Stimulated activated naive CD4-positive, alpha-beta T cell (primary cell): Measurements from ENCODE around the gene NR2F6.

ENCODE experiments used
- DNase-seq, 6 experiments: peaks; one replicate each; lab custom pipeline; 2025; lab: John Stamatoyannopoulos, UW

The NR2F6 gene

DNA sequence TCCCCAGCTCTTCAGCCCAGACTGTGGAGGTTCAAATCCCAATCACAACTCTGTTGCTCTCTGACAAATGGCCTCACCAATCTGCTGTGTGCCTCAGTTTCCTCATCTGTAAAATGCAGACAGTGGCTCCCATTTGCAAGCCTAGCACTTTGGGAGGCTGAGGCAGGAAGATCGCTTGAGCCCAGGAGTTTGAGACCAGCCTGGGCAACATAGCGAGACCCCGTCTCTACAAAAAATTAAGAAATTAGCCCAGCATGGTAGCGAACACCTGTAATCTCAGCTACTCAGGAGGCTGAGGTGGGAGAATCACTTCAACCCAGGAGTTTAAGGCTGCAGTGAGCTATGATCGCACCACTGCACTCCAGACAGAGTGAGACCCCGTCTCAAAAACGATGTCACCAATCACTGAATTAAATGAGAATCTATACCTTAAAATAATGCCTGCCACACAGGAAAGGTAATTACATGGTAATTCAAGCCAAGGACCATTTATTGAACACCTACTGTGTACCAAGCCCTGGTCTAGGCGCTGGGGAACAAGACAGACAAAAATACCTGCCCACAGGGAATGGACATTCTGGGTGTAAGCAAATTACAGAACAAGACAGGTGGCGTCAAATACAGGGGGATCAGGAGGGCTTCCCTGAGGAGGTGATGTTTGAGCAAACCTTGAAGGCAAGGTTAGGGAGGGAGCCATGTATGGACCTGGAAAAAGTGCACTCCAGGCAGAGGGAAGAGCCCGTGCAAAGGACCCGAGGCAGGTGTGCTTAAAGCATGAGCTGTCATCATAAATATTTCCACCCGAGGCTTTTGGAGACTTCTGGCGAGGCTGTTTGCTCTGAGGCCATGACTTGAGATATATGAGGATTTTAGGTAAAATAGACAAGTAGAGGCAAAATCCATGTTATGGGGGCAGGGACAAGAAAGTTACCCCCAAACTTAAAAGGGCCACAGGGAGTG lies 7.7 kb downstream of the NR2F6 start:
- DNase-seq = no peak

DNA sequence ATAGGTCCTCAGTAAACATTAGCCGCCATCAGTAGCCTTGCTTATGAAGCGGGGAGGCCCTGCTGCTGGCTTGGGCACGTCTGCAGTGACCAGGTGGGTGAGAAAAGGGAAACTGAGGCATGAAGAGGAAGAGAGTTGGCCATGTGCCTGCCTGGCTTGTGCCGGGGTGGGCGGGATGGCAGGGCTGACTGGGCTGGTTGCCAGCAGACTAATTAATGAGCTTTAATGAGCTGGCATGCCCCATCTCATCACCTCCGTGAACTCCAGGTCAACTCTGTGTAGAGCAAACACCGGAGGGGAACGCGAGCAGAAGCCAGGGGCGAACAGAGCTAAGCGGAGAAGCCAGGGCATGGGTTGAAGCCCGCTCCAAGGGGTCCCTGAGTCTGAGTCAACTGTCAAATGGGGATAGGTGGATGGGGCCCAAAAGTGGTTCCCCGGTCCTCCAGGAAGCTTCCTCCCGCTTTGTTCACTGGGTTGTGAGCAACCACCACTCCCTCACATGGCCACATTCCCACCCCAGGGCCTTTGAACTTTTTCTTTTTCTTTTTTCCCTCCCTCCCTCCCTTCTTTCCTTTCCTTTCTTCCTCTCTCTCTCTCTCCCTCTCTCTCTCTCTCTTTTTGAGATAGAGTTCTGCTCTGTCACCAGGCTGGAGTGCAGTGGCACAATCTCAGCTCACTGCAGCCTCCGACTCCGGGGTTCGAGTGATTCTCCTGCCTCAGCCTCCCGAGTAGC lies 8.7 kb downstream of the NR2F6 start:
- DNase-seq = no peak

DNA sequence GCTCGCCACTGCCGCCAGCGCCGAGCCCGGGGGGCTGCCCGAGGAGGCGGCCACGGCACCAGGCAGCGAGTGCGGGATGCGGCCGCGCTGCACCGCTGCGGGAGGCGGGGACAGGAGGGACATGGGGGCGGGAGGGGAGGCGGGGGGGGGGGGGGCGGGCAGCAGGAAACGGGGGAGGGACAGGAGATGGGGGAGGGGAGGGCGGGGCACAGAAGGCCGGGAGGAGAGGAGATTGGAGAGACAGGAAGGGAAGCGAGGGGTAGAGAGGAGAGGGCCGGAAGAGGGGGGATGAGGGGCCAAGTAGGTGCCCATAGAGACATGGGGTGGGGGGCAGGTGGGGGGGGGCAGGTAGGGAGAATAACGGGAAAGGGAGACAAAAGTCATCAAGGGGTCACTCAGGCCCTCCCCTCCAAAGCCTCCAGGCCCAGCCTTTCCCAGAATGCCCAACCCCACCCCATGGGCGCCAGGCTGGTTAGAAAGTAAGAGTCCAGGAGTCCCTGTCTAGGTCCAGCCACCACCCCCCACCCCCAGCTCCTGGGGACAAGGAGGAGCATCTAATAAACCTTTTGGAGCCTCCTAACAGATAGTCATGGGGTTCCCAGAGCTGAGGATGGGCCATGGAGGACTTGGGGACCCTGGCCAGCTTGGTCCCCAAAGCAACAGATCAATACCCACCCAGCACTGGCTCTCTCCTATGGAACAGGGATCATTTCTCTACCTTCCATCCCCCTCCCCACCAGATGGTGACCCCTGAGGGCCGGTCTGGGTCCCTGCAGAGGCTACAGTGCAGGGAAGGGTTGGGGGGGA lies 9.5 kb downstream of the NR2F6 start:
- no peak for DNase-seq

DNA sequence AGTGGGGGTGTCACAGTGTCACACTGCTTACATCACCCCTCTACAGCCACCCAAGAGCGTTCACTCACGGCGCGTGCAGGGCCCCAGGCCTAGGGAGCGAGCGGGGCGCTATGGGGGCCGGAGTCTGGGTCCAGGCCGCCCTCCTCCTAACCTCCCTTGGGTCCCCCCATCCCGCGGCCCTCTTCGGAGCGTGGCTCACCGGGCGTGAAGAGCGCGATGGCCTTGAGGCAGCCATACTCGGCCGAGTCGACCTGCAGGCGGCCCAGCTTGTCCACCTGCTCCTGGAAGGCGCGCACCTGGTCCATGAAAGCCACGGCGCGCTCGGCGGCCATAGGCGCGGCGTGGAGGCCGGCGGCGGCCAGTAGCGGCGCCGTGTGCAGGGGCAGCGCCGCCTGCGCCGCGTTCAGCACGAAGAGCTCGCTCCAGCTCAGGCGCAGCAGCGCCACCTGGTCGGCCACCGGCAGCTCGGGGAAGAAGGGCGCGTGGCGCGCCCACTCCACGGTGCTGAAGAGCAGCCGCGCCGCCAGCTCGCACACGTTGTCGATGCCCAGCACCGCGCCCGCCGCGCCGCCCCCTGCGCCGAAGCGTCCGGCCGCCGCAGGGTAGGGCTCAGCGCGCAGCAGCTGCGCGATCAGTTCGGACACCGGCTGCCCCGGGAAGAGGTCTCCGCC lies 10.3 kb downstream of the NR2F6 start:
- peak; percentile 42 to 72 (median 64) for DNase-seq

DNA sequence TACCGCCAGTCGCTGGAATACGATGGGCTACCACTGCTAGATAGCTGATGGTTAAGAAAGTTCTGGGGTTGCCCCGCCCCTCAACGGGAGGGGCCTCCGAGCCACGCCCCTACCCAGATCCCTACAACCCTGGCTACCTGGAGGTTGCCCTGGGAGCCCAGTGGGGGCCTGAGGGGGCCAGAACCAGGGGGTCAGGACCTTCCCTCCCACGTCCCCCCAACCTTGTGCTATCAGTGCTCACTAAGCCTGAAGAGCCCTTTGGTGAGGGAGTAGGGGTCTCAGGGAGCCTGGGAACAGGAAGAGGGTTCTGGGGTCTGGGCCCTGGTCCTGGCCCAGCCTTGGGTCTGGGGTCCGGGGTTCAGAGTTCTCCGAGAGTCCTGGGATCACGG lies 10.8 kb downstream of the NR2F6 start:
- DNase-seq = peak in 5 of 6 experiments; percentile 21 to 53 (median 35)

DNA sequence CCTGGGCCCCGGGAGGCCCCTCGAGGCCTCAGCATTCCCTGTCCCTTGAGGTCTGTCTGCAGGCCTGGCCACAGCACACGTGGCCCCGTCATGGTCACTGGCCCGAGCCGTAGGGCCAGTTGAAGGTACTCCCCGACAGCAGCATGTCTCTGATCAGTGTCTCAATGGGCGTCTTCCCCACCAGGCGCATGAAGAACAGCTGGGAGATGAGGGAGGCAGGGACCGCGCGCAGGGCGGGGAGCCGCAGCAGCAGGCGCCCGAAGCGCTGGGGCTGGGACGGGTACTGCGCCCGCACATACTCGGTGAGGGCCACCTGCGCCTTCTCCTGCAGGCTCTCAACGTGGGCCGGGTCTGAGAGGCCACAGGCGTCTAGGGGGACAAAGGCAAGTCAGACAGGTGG lies 13.5 kb downstream of the NR2F6 start:
- DNase-seq = no peak

DNA sequence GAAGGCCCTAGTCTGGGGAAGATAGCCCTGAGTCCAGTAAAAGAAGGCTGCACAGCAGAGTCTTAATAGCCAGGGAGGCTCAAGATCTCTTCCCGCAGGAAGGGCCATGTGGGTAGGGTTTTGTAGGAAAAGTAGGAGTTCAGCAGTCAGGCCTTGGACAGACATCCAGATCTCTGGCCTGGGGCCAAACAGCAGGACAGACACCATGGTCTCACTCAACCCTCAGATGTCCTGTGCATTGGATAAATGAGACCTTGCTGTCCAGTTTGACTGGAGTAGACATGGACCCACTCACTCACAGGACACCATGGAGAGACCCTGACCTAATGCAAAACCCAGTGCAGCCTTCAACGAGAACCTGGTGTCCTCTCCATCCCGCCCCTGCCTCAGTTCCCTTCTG lies 15.8 kb downstream of the NR2F6 start:
- DNase-seq = no peak

DNA sequence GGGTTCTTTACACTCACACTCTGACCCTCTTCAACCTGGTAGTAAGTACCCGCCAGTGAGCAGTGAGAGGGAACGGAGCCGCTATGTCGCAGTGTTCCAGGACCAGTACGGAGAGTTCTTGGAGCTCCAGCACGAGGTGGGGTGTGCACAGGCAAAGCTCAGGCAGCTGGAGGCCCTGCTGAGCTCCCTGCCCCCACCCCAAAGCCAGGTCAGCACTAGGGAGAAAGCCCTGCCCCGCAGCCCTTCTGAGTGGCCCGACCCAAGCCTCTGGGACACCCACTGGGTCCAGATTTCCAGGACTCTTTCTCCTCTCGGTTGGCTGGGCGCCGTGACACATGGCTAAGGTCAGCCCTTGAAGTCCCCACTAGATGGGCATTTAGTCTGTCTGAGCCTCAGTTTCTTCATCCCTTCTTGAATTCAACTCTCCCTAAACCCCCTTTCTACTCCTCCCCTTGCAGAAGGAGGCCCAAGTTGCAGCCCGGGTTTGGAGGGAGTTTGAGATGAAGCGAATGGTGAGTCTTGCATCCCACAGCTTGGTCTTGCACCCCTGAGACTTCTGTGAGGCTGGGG lies 17.8 kb downstream of the NR2F6 start:
- no peak for DNase-seq

DNA sequence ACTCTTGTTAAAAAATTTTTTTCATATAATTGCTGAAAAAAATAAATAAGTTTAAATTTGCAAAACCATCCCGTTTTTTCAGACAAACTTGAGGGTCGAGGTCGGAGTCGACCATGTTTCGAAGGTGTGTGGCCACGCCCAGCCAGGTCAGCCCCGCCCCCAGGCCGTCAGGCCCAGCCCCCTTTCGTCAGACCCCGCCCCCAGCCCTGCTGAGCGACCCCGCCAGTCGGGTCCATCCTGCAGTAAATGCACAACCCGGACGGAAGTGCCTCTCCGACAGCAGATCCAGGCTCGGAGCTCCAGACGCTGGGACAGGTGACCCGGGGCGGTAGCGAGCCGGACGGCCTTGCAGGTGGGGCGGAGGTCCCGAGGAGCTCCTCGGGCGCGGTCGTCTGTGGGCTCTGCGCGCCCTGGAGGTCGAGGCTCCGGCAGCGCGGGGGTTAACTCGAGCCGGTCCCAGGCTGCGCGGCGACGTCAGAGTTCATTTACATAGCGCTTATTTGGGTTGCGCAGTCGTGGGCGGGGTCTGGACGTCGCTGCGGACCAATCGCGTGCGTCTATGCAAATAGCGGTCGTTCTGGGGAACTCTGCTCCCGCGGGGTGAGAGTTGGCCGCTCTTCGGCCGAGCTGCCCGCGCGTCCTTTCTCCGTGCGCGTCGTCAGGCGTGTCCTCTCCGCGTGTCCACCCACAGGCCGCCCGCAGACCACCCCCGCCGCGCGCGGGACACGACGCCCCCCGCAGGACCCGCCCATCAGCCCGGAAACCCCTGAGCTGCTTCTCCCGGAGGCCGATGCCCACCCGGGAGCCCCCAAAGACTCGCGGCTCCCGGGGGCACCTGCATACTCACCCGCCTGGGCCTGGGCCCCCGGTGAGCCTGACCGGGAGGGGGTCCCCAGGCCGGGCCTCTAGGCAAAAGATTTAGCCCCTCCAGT lies 19.5 kb downstream of the NR2F6 start, which contains the start of gene OCEL1:
Gene OCEL1 (plus strand): TSS at position 225 of the 932 bp plus-strand sequence. CDS start 22 bp downstream, at position 247.
- peak; percentile 94 to 100 (median 98) for DNase-seq

DNA sequence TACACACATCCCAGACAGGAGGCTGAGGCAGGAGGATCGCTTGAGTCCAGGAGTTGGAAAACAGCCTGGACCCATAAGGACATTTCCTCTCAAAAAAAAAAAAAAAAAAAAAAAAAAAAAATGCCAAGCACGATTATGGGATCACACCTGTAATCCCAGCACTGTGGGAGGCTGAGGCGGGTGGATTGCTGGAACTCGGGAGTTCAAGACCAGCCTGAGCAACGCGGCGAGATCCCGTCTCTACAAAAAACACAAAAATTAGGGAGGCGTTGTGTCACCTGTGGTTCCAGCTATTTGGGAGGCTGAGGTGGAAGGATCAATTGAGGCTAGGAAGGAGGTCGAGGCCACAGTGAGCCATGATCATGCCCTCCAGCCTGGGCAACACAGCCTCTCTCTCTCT lies 20.7 kb downstream of the NR2F6 start:
- no peak for DNase-seq

DNA sequence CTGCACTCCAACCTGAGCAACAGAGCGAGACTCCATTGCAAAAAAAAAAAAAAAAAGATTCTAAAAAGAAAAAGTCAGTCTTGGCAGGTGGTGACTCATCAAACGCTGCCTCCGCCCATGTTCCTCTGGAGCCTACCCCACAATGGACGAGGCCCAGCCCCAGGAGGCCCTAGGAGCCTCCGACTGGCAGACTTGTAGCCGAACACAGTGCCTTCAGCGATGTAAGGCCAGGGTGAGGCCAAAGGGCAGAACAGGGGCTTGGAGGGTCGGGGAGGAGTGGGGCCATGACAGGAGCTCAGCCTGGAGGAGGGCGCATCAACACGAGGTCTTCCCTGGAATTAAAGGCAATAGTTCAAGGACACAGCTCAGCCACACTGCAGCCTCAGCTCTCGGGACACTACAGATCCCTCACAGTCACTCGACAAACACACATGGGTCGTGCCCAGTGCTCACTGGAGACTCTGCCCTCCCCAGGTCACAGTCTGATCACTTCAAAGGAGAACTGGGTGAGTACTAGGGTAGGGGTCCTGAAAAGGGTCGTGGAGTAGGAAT lies 25.4 kb downstream of the NR2F6 start:
- no peak for DNase-seq

DNA sequence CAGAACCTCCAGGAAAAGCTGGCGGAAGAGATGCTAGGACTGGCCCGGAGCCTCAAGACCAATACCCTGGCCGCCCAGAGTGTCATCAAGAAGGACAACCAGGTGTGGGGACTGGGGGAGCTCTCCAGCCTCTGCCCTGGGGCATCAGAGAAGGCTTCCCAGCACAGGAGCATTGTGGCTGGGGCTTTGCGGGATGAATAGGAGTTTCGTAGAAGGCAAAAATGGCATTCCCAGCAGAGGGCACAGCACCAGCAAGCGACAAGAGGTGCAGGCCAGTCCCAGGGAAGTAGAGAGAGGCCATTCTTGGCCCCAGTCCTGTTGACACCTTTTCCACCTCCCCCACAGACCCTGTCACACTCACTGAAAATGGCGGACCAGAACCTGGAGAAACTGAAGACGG lies 26.4 kb downstream of the NR2F6 start:
- DNase-seq = no peak

DNA sequence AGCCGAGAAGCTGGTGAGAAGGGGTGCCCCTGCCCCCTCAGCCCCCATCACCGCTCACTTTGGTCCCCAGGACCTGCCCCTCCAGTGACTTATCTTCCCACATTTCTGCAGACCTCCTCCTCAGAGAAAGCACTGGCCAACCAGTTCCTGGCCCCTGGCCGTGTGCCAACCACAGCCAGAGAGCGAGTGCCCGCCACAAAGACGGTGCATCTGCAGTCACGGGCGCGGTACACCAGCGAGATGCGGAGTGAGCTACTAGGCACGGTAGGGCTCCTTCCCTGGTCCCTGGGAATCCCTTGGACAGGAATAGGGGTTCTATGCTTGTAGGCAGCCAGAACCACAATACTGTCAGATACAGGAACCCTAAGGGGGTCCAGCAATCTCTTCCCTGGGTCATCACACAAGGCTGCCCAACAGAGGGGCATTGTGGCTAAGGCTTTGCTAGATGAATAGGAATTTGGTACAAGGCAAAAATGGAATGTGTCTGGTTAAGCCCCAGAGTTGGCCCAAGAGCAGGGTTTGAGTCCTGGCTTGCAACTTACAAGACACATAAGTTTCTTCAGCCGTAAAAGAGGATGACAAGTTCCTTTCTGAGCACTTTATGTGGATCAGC lies 29.6 kb downstream of the NR2F6 start:
- no peak for DNase-seq

DNA sequence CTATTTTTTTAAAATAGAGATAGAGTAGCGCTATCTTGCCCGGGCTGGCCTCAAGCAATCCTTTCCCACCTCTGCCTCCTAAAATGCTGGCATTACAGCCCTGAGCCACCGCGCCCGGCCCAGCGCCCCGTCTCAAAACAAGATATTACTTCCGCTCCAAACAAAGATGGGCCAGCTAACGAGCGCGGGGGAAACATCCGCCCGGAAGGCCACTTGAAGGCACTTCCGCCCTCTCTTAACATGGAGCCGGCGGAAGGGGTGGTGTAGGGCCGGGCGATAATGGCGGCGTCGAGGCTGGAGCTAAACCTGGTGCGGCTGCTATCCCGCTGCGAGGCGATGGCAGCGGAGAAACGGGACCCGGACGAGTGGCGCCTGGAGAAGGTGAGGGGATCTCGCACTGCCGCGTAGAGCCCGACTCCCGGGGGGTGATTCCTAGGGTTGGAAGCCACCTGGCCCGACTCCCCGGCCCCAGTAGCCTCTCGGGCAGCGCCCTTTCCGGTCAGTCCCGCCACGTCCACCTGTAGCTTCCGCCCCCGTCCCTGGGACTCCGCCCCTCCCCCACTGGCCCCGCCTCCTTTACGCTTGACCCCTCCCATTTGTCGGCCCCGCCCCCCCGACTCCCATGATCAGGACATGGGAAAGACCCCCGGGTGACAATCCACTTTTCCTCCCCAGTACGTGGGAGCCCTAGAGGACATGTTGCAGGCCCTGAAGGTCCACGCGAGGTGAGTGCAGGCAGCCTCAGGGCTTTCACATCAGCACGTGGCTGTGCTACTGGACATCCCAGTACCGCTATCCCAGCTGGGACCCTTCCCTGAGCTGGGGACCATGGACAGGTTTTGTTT lies 30.4 kb downstream of the NR2F6 start, which contains the start of gene USE1:
Gene USE1 (plus strand): TSS at position 231 of the 845 bp plus-strand sequence. CDS start 49 bp downstream, at position 280.
- DNase-seq = peak; percentile 77 to 88 (median 84)

DNA sequence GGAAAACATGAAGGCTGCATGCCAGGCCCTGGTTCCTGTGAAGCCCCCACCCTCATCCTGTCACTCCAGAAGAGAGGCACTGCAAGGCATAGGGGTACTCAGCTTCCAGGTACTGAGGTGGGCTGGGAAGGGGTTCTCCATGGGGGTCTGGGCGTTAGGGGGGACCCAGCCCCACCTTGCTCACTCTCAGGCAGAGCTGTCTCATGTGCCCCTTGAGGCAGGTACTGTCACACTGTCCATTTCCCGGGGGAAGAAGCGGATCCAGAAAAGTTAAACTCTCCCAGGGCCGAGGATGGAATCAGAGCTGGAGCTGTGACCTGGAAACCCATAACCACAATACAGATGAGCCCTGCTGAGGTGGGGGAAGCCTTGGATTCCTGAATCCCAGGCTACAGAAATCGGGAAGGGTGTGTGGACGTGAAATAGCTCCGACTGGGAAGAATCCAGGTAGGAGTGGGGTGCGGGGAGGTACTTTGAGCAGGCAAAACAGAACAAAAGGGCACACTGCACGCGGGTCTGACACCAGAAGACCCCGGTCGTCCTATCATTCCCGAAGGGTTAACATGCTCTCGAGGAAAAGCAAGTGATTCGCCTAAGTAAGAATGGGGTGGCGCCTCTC lies 31.1 kb downstream of the NR2F6 start:
- no peak for DNase-seq

DNA sequence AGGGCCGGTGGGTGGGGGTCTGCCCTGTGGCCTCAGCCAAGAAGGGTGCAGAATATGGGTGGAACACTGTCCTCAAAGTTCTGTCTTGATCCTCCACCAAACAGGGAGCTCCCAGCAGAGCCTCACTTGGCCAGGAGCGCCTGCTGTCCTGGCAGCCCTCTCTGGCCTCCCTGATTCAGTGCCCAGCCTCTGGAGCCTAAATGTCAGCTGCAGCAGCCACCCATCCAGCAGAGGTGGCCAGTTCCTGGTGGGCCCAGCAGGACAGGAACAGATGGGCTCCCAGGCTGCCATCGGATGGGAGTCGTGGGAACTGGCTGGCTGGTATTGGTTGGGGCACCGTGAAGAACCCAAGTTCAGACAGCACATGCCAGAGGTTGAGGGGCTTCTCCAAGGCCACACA lies 32.4 kb downstream of the NR2F6 start:
- no peak for DNase-seq

DNA sequence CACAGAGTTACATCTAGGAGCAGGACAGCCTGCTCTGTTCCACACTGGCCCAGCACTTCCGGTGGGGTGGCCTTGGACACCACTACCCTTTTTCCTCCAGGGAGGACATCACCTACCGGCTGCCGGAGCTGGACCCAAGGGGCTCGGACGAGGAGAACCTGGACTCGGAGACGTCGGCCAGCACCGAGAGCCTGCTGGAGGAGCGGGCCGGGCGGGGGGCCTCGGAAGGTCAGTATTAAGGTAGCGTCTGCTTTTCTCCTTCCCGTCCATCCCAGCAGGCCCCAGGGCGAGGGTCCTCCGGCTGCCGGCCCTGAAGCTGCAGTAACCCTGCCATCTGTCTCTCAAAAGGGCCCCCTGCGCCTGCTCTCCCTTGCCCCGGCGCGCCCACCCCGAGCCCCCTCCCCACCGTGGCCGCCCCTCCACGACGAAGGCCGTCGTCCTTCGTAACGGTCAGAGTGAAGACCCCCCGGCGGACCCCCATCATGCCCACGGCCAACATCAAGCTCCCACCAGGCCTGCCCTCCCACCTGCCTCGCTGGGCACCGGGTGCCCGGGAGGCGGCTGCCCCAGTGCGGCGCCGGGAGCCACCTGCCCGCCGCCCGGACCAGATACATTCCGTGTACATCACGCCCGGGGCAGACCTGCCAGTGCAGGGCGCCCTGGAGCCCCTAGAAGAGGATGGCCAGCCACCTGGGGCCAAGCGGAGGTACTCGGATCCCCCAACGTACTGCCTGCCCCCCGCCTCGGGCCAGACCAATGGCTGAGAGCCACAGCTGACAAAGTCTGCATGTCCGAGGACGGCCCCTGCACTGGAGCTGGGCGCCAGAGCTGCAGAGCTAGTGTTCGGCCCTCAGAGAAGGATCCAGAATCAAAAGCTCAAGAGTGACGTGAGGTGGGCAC lies 33.9 kb downstream of the NR2F6 start:
- no peak for DNase-seq
